GM18868 (cell line): ENCODE measurements around the gene PA2G4.
A peak's percentile ranks its signal among the peaks of the same experiment; 100 is the strongest.
"Not testable (repeated sequence)": the region's sequence is repeated elsewhere in the genome, so short reads cannot be mapped to it uniquely, and the experiment has no call there.

Experiments
- ATAC-seq: cut with Tn5 transposase; IDR thresholded peaks from one replicate; pipeline ENCODE4 v1.9.1; 2021; ENCODE audit warnings: mild to moderate bottlenecking, moderate library complexity; ENCODE audit not compliant: unreplicated experiment

Gene PA2G4

GRCh38 chr12:56099787-56100186, 4.6 kb upstream of the PA2G4 start:
- ATAC-seq: no peak

- no peak for ATAC-seq
Observed at GRCh38 chr12:56101045-56101444, 3.3 kb upstream of the PA2G4 start.

- ATAC-seq: no peak
Observed at GRCh38 chr12:56102683-56103065, 1.7 kb upstream of the PA2G4 start.

GRCh38 chr12:56103066-56103711, 1.2 kb upstream of the PA2G4 start:
- no peak for ATAC-seq

- no peak for ATAC-seq
Observed at GRCh38 chr12:56103823-56104108, 593 bp upstream of the PA2G4 start.

- ATAC-seq: peak; percentile 3
Observed at GRCh38 chr12:56104815-56105608, 653 bp downstream of the PA2G4 start.

GRCh38 chr12:56105609-56105902, 1.2 kb downstream of the PA2G4 start:
- ATAC-seq: no peak

- no peak for ATAC-seq
Observed at GRCh38 chr12:56107242-56107641, 2.9 kb downstream of the PA2G4 start.

- ATAC-seq: no peak
Observed at GRCh38 chr12:56110571-56110970, 6.2 kb downstream of the PA2G4 start.

GRCh38 chr12:56114084-56114483, 9.7 kb downstream of the PA2G4 start:
- no peak for ATAC-seq

- ATAC-seq: no peak
Observed at GRCh38 chr12:56115329-56115728, 11.0 kb downstream of the PA2G4 start.

GRCh38 chr12:56116267-56117081, 12.1 kb downstream of the PA2G4 start, which contains the start of gene RPL41:
RPL41 (plus strand) TSS chr12:56116633.
- peak; percentile 36 for ATAC-seq

- ATAC-seq: not testable (repeated sequence)
Observed at GRCh38 chr12:56117082-56117706, 12.8 kb downstream of the PA2G4 start.

GRCh38 chr12:56117778-56118687, 13.7 kb downstream of the PA2G4 start, which contains the start of gene ZC3H10:
ZC3H10 (plus strand) TSS chr12:56118266; CDS start chr12:56120563, 2,297 bp downstream.
- peak; percentile 86 for ATAC-seq

GRCh38 chr12:56118688-56119357, 14.5 kb downstream of the PA2G4 start:
- peak; percentile 1 for ATAC-seq

GRCh38 chr12:56119361-56119796, 15.0 kb downstream of the PA2G4 start:
- no peak for ATAC-seq

- no peak for ATAC-seq
Observed at GRCh38 chr12:56120158-56120846, 15.9 kb downstream of the PA2G4 start.

GRCh38 chr12:56121204-56121870, 17.0 kb downstream of the PA2G4 start:
- ATAC-seq: no peak

- ATAC-seq: no peak
Observed at GRCh38 chr12:56122637-56123036, 18.3 kb downstream of the PA2G4 start.
